Measurements from ENCODE around the gene WRAP53. TPM values are rescaled to one million over a fixed set of nuclear protein-coding genes. Genes with fewer than 3 reads are reported as not detected.

Gene WRAP53
- total and polyA plus RNA-seq, 3 experiments from 2014 or later, result 16.6 to 31.3 (median 29.1) TPM

- DNase-seq, result no peak
- peak overlapping the region in 1 of 7 donors; percentile 48 for H3K4me3 Mint-ChIP-seq
- H3K4me1 Mint-ChIP-seq, result peaks cover 7 to 20% (median 16%) of the 10 kb centered on the region in 3 donors
- H3K27me3 Mint-ChIP-seq, result peaks cover 37 to 59% of the 10 kb centered on the region in 2 donors
- H3K27me3 ChIP-seq (ENCODE audit: insufficient read depth, low read length, poor library complexity, severe bottlenecking), result peaks cover 13% of the 10 kb centered on the region
- H3K27ac Mint-ChIP-seq, result no peak overlapping the region
- H3K36me3 ChIP-seq (ENCODE audit: insufficient read depth, low read length), result no peaks in the 10 kb centered on the region
- peaks cover 0 to 2% (median 0%) of the 10 kb centered on the region in 3 donors for H3K36me3 Mint-ChIP-seq
- no peak overlapping the region for H3K27ac ChIP-seq (ENCODE audit: low read depth, low read length)
- peaks cover 8% of the 10 kb centered on the region for H3K4me1 ChIP-seq (ENCODE audit: insufficient read depth, low read length)
- no peaks in the 10 kb centered on the region for H3K9me3 ChIP-seq (ENCODE audit: low read length)
- no peak overlapping the region for H3K4me3 ChIP-seq (ENCODE audit: low read length)
- no peaks in the 10 kb centered on the region for H3K9me3 Mint-ChIP-seq
- ChIA-PET CTCF (no interaction called here), POLR2A (no interaction called here)
These were observed 33.3 kb downstream of the WRAP53 start for GRCh38 chr17:7721612-7722011.

- ChIA-PET POLR2A (no interaction called here), CTCF (no interaction called here)
- Mint-ChIP-seq H3K4me3 (no peak overlapping the region), H3K36me3 (no peaks in the 10 kb centered on the region), H3K4me1 (no peaks in the 10 kb centered on the region), H3K9me3 (no peaks in the 10 kb centered on the region), H3K27ac (no peak overlapping the region), H3K27me3 (peaks cover 17 to 34% of the 10 kb centered on the region in 2 donors)
- Histone ChIP-seq H3K27me3 (ENCODE audit: insufficient read depth, low read length, poor library complexity, severe bottlenecking) (no peaks in the 10 kb centered on the region), H3K4me1 (ENCODE audit: insufficient read depth, low read length) (no peaks in the 10 kb centered on the region), H3K4me3 (ENCODE audit: low read length) (no peak overlapping the region), H3K36me3 (ENCODE audit: insufficient read depth, low read length) (no peaks in the 10 kb centered on the region), H3K9me3 (ENCODE audit: low read length) (no peaks in the 10 kb centered on the region), H3K27ac (ENCODE audit: low read depth, low read length) (no peak overlapping the region)
- no peak for DNase-seq
These were observed 39.6 kb downstream of the WRAP53 start for GRCh38 chr17:7727886-7728285.

- H3K4me1 Mint-ChIP-seq, result no peaks in the 10 kb centered on the region
- Histone ChIP-seq H3K9me3 (ENCODE audit: low read length) (no peaks in the 10 kb centered on the region), H3K27ac (ENCODE audit: low read depth, low read length) (no peak overlapping the region), H3K4me1 (ENCODE audit: insufficient read depth, low read length) (no peaks in the 10 kb centered on the region), H3K36me3 (ENCODE audit: insufficient read depth, low read length) (no peaks in the 10 kb centered on the region), H3K4me3 (ENCODE audit: low read length) (no peak overlapping the region), H3K27me3 (ENCODE audit: insufficient read depth, low read length, poor library complexity, severe bottlenecking) (no peaks in the 10 kb centered on the region)
- CTCF ChIA-PET, result no interaction called here
- no peaks in the 10 kb centered on the region for H3K36me3 Mint-ChIP-seq
- H3K9me3 Mint-ChIP-seq, result no peaks in the 10 kb centered on the region
- H3K4me3 Mint-ChIP-seq, result no peak overlapping the region
- peaks cover 17 to 24% of the 10 kb centered on the region in 2 donors for H3K27me3 Mint-ChIP-seq
- no peak for DNase-seq
- no peak overlapping the region for H3K27ac Mint-ChIP-seq
- POLR2A ChIA-PET, result no interaction called here
These were observed 41.5 kb downstream of the WRAP53 start for GRCh38 chr17:7729816-7730215.

- Mint-ChIP-seq H3K27ac (no peak overlapping the region), H3K9me3 (no peaks in the 10 kb centered on the region), H3K4me1 (no peaks in the 10 kb centered on the region), H3K27me3 (peaks cover 15 to 21% of the 10 kb centered on the region in 2 donors), H3K36me3 (no peaks in the 10 kb centered on the region), H3K4me3 (no peak overlapping the region)
- no peaks in the 10 kb centered on the region for H3K27me3 ChIP-seq (ENCODE audit: insufficient read depth, low read length, poor library complexity, severe bottlenecking)
- ChIA-PET CTCF (no interaction called here), POLR2A (no interaction called here)
- no peaks in the 10 kb centered on the region for H3K9me3 ChIP-seq (ENCODE audit: low read length)
- H3K4me1 ChIP-seq (ENCODE audit: insufficient read depth, low read length), result no peaks in the 10 kb centered on the region
- no peak overlapping the region for H3K27ac ChIP-seq (ENCODE audit: low read depth, low read length)
- H3K4me3 ChIP-seq (ENCODE audit: low read length), result no peak overlapping the region
- no peaks in the 10 kb centered on the region for H3K36me3 ChIP-seq (ENCODE audit: insufficient read depth, low read length)
- no peak for DNase-seq
These were observed 44.8 kb downstream of the WRAP53 start for GRCh38 chr17:7732981-7733539.

GRCh38 chr17:7737601-7738000, 49.3 kb downstream of the WRAP53 start:
- no peaks in the 10 kb centered on the region for H3K9me3 Mint-ChIP-seq
- POLR2A ChIA-PET, result no interaction called here
- no peak overlapping the region for H3K4me3 ChIP-seq (ENCODE audit: low read length)
- no peaks in the 10 kb centered on the region for H3K4me1 Mint-ChIP-seq
- H3K4me1 ChIP-seq (ENCODE audit: insufficient read depth, low read length), result no peaks in the 10 kb centered on the region
- no peak overlapping the region for H3K27ac ChIP-seq (ENCODE audit: low read depth, low read length)
- H3K27me3 ChIP-seq (ENCODE audit: insufficient read depth, low read length, poor library complexity, severe bottlenecking), result no peaks in the 10 kb centered on the region
- peaks cover 16 to 33% of the 10 kb centered on the region in 2 donors for H3K27me3 Mint-ChIP-seq
- no peak overlapping the region for H3K27ac Mint-ChIP-seq
- CTCF ChIA-PET, result no interaction called here
- H3K4me3 Mint-ChIP-seq, result no peak overlapping the region
- DNase-seq, result no peak
- no peaks in the 10 kb centered on the region for H3K36me3 Mint-ChIP-seq
- no peaks in the 10 kb centered on the region for H3K36me3 ChIP-seq (ENCODE audit: insufficient read depth, low read length)
- no peaks in the 10 kb centered on the region for H3K9me3 ChIP-seq (ENCODE audit: low read length)

- H3K27ac Mint-ChIP-seq, result no peak overlapping the region
- POLR2A ChIA-PET, result no interaction called here
- no peaks in the 10 kb centered on the region for H3K36me3 Mint-ChIP-seq
- Histone ChIP-seq H3K27me3 (ENCODE audit: insufficient read depth, low read length, poor library complexity, severe bottlenecking) (no peaks in the 10 kb centered on the region), H3K4me3 (ENCODE audit: low read length) (no peak overlapping the region), H3K9me3 (ENCODE audit: low read length) (no peaks in the 10 kb centered on the region), H3K4me1 (ENCODE audit: insufficient read depth, low read length) (no peaks in the 10 kb centered on the region), H3K36me3 (ENCODE audit: insufficient read depth, low read length) (no peaks in the 10 kb centered on the region), H3K27ac (ENCODE audit: low read depth, low read length) (no peak overlapping the region)
- H3K4me1 Mint-ChIP-seq, result no peaks in the 10 kb centered on the region
- H3K4me3 Mint-ChIP-seq, result no peak overlapping the region
- H3K27me3 Mint-ChIP-seq, result peaks cover 21 to 43% of the 10 kb centered on the region in 2 donors
- H3K9me3 Mint-ChIP-seq, result no peaks in the 10 kb centered on the region
- no peak for DNase-seq
- CTCF ChIA-PET, result no interaction called here
These were observed 51.5 kb downstream of the WRAP53 start for GRCh38 chr17:7739746-7740145.

DNA sequence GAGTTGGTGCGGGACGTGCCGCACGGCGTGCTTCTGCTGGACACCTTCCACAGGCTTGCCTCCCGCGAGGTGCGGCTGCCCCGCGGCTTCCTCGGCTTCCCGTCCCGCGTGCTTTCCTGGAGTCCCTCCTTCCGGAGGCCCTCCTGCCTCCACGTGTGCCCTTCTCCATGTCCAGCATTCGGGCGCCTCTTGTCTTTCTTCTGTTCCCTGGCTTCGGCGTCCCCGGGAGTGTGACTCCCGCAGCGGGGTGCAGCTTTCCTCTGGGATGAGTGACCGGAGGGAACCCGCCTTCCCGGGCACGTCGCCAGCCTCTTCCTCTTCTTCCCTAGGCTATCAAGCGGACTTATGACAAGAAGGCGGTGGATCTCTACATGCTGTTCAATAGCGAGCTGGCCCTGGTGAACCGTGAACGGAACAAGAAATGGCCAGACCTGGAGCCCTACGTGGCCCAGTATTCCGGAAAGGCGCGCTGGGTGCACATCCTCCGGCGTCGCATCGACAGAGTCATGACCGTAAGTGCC, 52.3 kb downstream of the WRAP53 start:
- POLR2A ChIA-PET, result no interaction called here
- Histone ChIP-seq H3K9me3 (ENCODE audit: low read length) (no peaks in the 10 kb centered on the region), H3K36me3 (ENCODE audit: insufficient read depth, low read length) (no peaks in the 10 kb centered on the region), H3K27me3 (ENCODE audit: insufficient read depth, low read length, poor library complexity, severe bottlenecking) (no peaks in the 10 kb centered on the region), H3K4me3 (ENCODE audit: low read length) (no peak overlapping the region), H3K4me1 (ENCODE audit: insufficient read depth, low read length) (no peaks in the 10 kb centered on the region), H3K27ac (ENCODE audit: low read depth, low read length) (no peak overlapping the region)
- Mint-ChIP-seq H3K36me3 (no peaks in the 10 kb centered on the region), H3K4me1 (no peaks in the 10 kb centered on the region), H3K9me3 (no peaks in the 10 kb centered on the region), H3K4me3 (no peak overlapping the region), H3K27me3 (peaks cover 21 to 43% of the 10 kb centered on the region in 2 donors), H3K27ac (peak overlapping the region in 1 of 8 donors; percentile 63)
- CTCF ChIA-PET, result no interaction called here
- no peak for DNase-seq

- no peaks in the 10 kb centered on the region for H3K27me3 ChIP-seq (ENCODE audit: insufficient read depth, low read length, poor library complexity, severe bottlenecking)
- H3K4me3 ChIP-seq (ENCODE audit: low read length), result no peak overlapping the region
- H3K27ac Mint-ChIP-seq, result no peak overlapping the region
- no peak overlapping the region for H3K27ac ChIP-seq (ENCODE audit: low read depth, low read length)
- ChIA-PET CTCF (interaction anchor here (1.3 to 2.9 kb wide), 5 partner anchors 108 to 332 kb away, joined by 3 to 11 read pairs (median 7); no protein-coding TSS in a partner anchor), POLR2A (no interaction called here)
- no peaks in the 10 kb centered on the region for H3K4me1 ChIP-seq (ENCODE audit: insufficient read depth, low read length)
- peak overlapping the region in 1 of 7 donors; percentile 1 for H3K4me3 Mint-ChIP-seq
- peaks cover 13 to 33% of the 10 kb centered on the region in 2 donors for H3K27me3 Mint-ChIP-seq
- H3K4me1 Mint-ChIP-seq, result no peaks in the 10 kb centered on the region
- DNase-seq, result no peak
- H3K36me3 ChIP-seq (ENCODE audit: insufficient read depth, low read length), result no peaks in the 10 kb centered on the region
- no peaks in the 10 kb centered on the region for H3K36me3 Mint-ChIP-seq
- H3K9me3 ChIP-seq (ENCODE audit: low read length), result no peaks in the 10 kb centered on the region
- no peaks in the 10 kb centered on the region for H3K9me3 Mint-ChIP-seq
These were observed 54.5 kb downstream of the WRAP53 start for GRCh38 chr17:7742729-7743128.

Measured in CD8-positive, alpha-beta memory T cell (primary cell).